Vagina (tissue), 2 donors: ENCODE results near the gene ADNP.

Source experiments
- CTCF ChIP-seq, 3 experiments: fragments of 450-650 bp in 2 of 3; fragments of 200-600 bp in 1 of 3; sonication (generic) in 1 of 3; IDR thresholded peaks; one replicate each; pipeline ENCODE4 v1.5.1; 2017 to 2019; ENCODE audit warnings: antibody characterized with exemption in 3 of 3, mild to moderate bottlenecking in 2 of 3, moderate library complexity in 2 of 3
- POLR2A ChIP-seq, 2 donors: fragments of 450-650 bp; IDR thresholded peaks; one replicate each; pipeline ENCODE4 v1.6.1; 2017; ENCODE audit warnings: antibody characterized with exemption in 2 of 2, mild to moderate bottlenecking in 2 of 2, moderate library complexity in 2 of 2
- POLR2AphosphoS5 ChIP-seq, 2 donors: sonication (generic); formaldehyde crosslinking; IDR thresholded peaks; one replicate each; pipeline ENCODE4 v1.9.0; 2017; ENCODE audit warnings: antibody characterized with exemption in 2 of 2, mild to moderate bottlenecking in 2 of 2, low read depth in 1 of 2; ENCODE audit not compliant: insufficient read depth in 1 of 2

GRCh38 chr20:50932691-50933280 lies 1.5 kb upstream of the ADNP start:
- TF ChIP-seq POLR2AphosphoS5 (IDR thresholded peaks at IDR 0.05; ENCODE audit: insufficient read depth in 1 of 2, low read depth in 1 of 2) (no peak), CTCF (IDR thresholded peaks at IDR 0.05) (no peak), POLR2A (IDR thresholded peaks at IDR 0.05) (no peak)
